ENCODE measurements around the gene ZNF816.

DNA sequence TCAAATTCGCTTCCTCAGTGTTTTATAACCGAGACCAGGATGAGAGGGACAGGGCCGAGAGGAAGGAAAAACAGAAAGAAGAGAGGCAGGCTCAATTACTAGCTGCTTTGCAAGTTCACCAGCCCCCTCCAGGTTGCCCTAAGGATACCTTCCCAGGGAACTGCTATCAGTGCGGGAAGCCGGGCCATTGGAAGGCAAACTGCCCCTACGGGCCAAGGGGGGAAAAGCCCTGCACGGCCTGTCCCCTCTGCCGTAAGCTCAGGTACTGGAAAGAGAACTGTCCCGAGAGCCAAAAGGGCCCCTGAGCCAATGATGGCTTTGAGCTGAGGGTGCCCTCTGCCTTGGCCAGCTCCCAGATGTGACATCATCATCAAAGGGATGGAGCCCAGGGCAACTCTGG, 47.8 kb upstream of the ZNF816 start:
- TF ChIP-seq ZNF70 (CRISPR knock-in tag; IDR thresholded peaks at IDR 0.05): no peak
- TF ChIP-seq ESRRG (CRISPR knock-in tag; IDR thresholded peaks at IDR 0.05): no peak
